Neural progenitor cell (in vitro differentiated cells): ENCODE data around the gene GAB1. TPM values are rescaled to one million over a fixed set of nuclear protein-coding genes. Genes with fewer than 3 reads are reported as not detected.

Source experiments
- DNase-seq: peaks from one replicate; pipeline ENCODE4 v3.0.0-alpha.2; 2016; ENCODE audit warnings: low spot score
- H2AFZ ChIP-seq: fragments of 200-600 bp; sonication (generic); replicated peaks from 2 replicates; pipeline ENCODE4 v1.6.1; 2016; ENCODE audit warnings: antibody characterized with exemption
- H3F3A ChIP-seq: fragments of 200-600 bp; sonication (generic); 2 replicates; pipeline ENCODE4 v1.6.1; 2016; ENCODE audit warnings: antibody characterized with exemption, low read depth
- H3K27ac ChIP-seq: fragments of 200-600 bp; sonication (generic); 2 replicates; pipeline ENCODE4 v1.5.1; 2016; ENCODE audit warnings: mild to moderate bottlenecking
- H3K27me3 ChIP-seq: fragments of 200-600 bp; sonication (generic); 2 replicates; pipeline ENCODE4 v1.6.1; 2016; ENCODE audit warnings: mild to moderate bottlenecking, moderate library complexity
- H3K36me3 ChIP-seq: fragments of 200-600 bp; sonication (generic); 2 replicates; pipeline ENCODE4 v1.5.1; 2016
- H3K4me1 ChIP-seq: fragments of 200-600 bp; sonication (generic); 2 replicates; pipeline ENCODE4 v1.6.1; 2016; ENCODE audit warnings: mixed run types
- H3K4me2 ChIP-seq: fragments of 200-600 bp; sonication (generic); 2 replicates; pipeline ENCODE4 v1.6.1; 2016
- H3K4me3 ChIP-seq: fragments of 200-600 bp; sonication (generic); 2 replicates; pipeline ENCODE4 v1.5.1; 2016
- H3K79me2 ChIP-seq: fragments of 200-600 bp; sonication (generic); 2 replicates; pipeline ENCODE4 v1.6.1; 2016; ENCODE audit warnings: low read depth
- H3K9ac ChIP-seq: fragments of 200-600 bp; sonication (generic); 2 replicates; pipeline ENCODE4 v1.6.1; 2016
- H3K9me3 ChIP-seq: fragments of 200-600 bp; sonication (generic); 2 replicates; pipeline ENCODE4 v1.5.1; 2016; ENCODE audit warnings: low read depth
- H4K20me1 ChIP-seq: fragments of 200-600 bp; sonication (generic); 2 replicates; pipeline ENCODE4 v1.6.1; 2016; ENCODE audit warnings: low read depth
- H3K27ac Mint-ChIP-seq: 3 replicates; pipeline ENCODE4 v1.8.0; 2021; ENCODE audit warnings: mixed read lengths
- H3K27me3 Mint-ChIP-seq: 2 replicates; pipeline ENCODE4 v1.8.0; 2022; ENCODE audit warnings: low read depth, mild to moderate bottlenecking, inconsistent platforms, moderate library complexity, mixed read lengths; ENCODE audit not compliant: insufficient read depth
- H3K36me3 Mint-ChIP-seq: 3 replicates; pipeline ENCODE4 v1.8.0; 2021; ENCODE audit warnings: mixed read lengths
- H3K4me1 Mint-ChIP-seq: 3 replicates; pipeline ENCODE4 v1.8.0; 2021; ENCODE audit warnings: mixed read lengths
- H3K4me3 Mint-ChIP-seq: 3 replicates; pipeline ENCODE4 v1.8.0; 2021; ENCODE audit warnings: mild to moderate bottlenecking, moderate library complexity, mixed read lengths
- H3K9me3 Mint-ChIP-seq: 3 replicates; pipeline ENCODE4 v1.8.0; 2020; ENCODE audit warnings: mixed read lengths
- CTCF ChIP-seq: fragments of 200-600 bp; sonication (generic); IDR thresholded peaks from 2 replicates; pipeline ENCODE4 v1.5.1; 2017; ENCODE audit warnings: antibody characterized with exemption, mild to moderate bottlenecking
- EZH2 ChIP-seq: fragments of 200-600 bp; sonication (generic); IDR thresholded peaks from 2 replicates; pipeline ENCODE4 v1.6.1; 2017; ENCODE audit warnings: antibody characterized with exemption, mild to moderate bottlenecking, moderate library complexity
- EZH2phosphoT487 ChIP-seq: fragments of 200-600 bp; sonication (generic); IDR thresholded peaks from 2 replicates; pipeline ENCODE4 v1.6.1; 2017; ENCODE audit warnings: antibody characterized with exemption
- total RNA-seq: library from RNA; depleted of rRNA; stranded (reverse); fragments of >200 nt; gene quantifications from 2 replicates; pipeline ENCODE4 v1.2.3, GENCODE V29; 2015; ENCODE audit warnings: low replicate concordance

GAB1 gene
- total RNA-seq, 1 donor from 2014 or later, result 31.3 TPM

GRCh38 chr4:143489106-143489505, 152.4 kb downstream of the GAB1 start:
- H3K4me3 ChIP-seq, result no peak overlapping the region
- no peaks in the 10 kb centered on the region for H3K27me3 ChIP-seq
- H3K27ac Mint-ChIP-seq, result no peak overlapping the region
- no peaks in the 10 kb centered on the region for H3K9me3 Mint-ChIP-seq
- no peak overlapping the region for H3K4me3 Mint-ChIP-seq
- DNase-seq, result no peak
- no peaks in the 10 kb centered on the region for H3K79me2 ChIP-seq
- no peaks in the 10 kb centered on the region for H3K4me1 Mint-ChIP-seq
- H3K27me3 Mint-ChIP-seq, result no peaks in the 10 kb centered on the region
- no peaks in the 10 kb centered on the region for H3K9me3 ChIP-seq
- H3K9ac ChIP-seq, result no peak overlapping the region
- no peak overlapping the region for H3K27ac ChIP-seq
- no peaks in the 10 kb centered on the region for H4K20me1 ChIP-seq
- no peaks in the 10 kb centered on the region for H3K4me1 ChIP-seq
- H3K36me3 ChIP-seq, result no peaks in the 10 kb centered on the region
- no peaks in the 10 kb centered on the region for H3K36me3 Mint-ChIP-seq
- no peaks in the 10 kb centered on the region for H3F3A ChIP-seq
- TF ChIP-seq CTCF (no peak), EZH2phosphoT487 (no peak), EZH2 (no peak)
- H3K4me2 ChIP-seq, result no peak overlapping the region
- H2AFZ ChIP-seq, result no peak overlapping the region

GRCh38 chr4:143498021-143498420, 161.3 kb downstream of the GAB1 start:
- no peaks in the 10 kb centered on the region for H3K27me3 ChIP-seq
- H3K4me3 Mint-ChIP-seq, result no peak overlapping the region
- H3K9ac ChIP-seq, result no peak overlapping the region
- no peaks in the 10 kb centered on the region for H3K9me3 Mint-ChIP-seq
- H3K4me3 ChIP-seq, result no peak overlapping the region
- H3K79me2 ChIP-seq, result no peaks in the 10 kb centered on the region
- no peak overlapping the region for H3K27ac Mint-ChIP-seq
- H4K20me1 ChIP-seq, result no peaks in the 10 kb centered on the region
- no peaks in the 10 kb centered on the region for H3K36me3 Mint-ChIP-seq
- H3K36me3 ChIP-seq, result no peaks in the 10 kb centered on the region
- H3K4me1 Mint-ChIP-seq, result no peaks in the 10 kb centered on the region
- no peak overlapping the region for H3K4me2 ChIP-seq
- H3K27me3 Mint-ChIP-seq, result no peaks in the 10 kb centered on the region
- H2AFZ ChIP-seq, result no peak overlapping the region
- TF ChIP-seq CTCF, result no peak
- H3K4me1 ChIP-seq, result no peaks in the 10 kb centered on the region
- H3K9me3 ChIP-seq, result no peaks in the 10 kb centered on the region
- H3F3A ChIP-seq, result no peaks in the 10 kb centered on the region
- no peak for DNase-seq
- no peak overlapping the region for H3K27ac ChIP-seq

GRCh38 chr4:143502231-143502630, 165.6 kb downstream of the GAB1 start:
- H3K36me3 Mint-ChIP-seq, result no peaks in the 10 kb centered on the region
- Histone ChIP-seq H4K20me1 (no peaks in the 10 kb centered on the region), H2AFZ (no peak overlapping the region)

More at GRCh38 chr4:143502231-143502630, 165.6 kb downstream of the GAB1 start:
- H3K79me2 ChIP-seq, result no peaks in the 10 kb centered on the region
- no peak overlapping the region for H3K27ac ChIP-seq
- no peak overlapping the region for H3K4me3 ChIP-seq
- H3K9me3 Mint-ChIP-seq, result no peaks in the 10 kb centered on the region
- no peaks in the 10 kb centered on the region for H3F3A ChIP-seq
- H3K4me3 Mint-ChIP-seq, result no peak overlapping the region
- no peak for TF ChIP-seq EZH2
- TF ChIP-seq CTCF, result no peak
- no peak for TF ChIP-seq EZH2phosphoT487
- no peaks in the 10 kb centered on the region for H3K9me3 ChIP-seq
- H3K27ac Mint-ChIP-seq, result no peak overlapping the region
- H3K4me1 Mint-ChIP-seq, result no peaks in the 10 kb centered on the region
- no peak overlapping the region for H3K4me2 ChIP-seq
- H3K9ac ChIP-seq, result no peak overlapping the region
- H3K4me1 ChIP-seq, result no peaks in the 10 kb centered on the region
- no peaks in the 10 kb centered on the region for H3K27me3 Mint-ChIP-seq
- no peaks in the 10 kb centered on the region for H3K27me3 ChIP-seq
- no peaks in the 10 kb centered on the region for H3K36me3 ChIP-seq
- no peak for DNase-seq
